Suprapubic skin (tissue), 4 donors: ENCODE data around the gene DSTN. TPM values are rescaled to one million over a fixed set of nuclear protein-coding genes. Genes with fewer than 3 reads are reported as not detected.

Source experiments
- DNase-seq, 2 donors: peaks; one replicate each; pipeline ENCODE4 v3.0.0-alpha.2; 2019; ENCODE audit warnings: low spot score in 2 of 2
- H3K27ac ChIP-seq: fragments of 200-600 bp; sonication (generic); one replicate; pipeline ENCODE4 v1.5.1; 2019
- H3K27me3 ChIP-seq: fragments of 200-600 bp; sonication (generic); one replicate; pipeline ENCODE4 v1.5.1; 2019
- H3K36me3 ChIP-seq: fragments of 200-600 bp; sonication (generic); one replicate; pipeline ENCODE4 v1.5.1; 2019
- H3K4me1 ChIP-seq: fragments of 200-600 bp; sonication (generic); one replicate; pipeline ENCODE4 v1.5.1; 2019
- H3K4me3 ChIP-seq: fragments of 200-600 bp; sonication (generic); one replicate; pipeline ENCODE4 v1.5.1; 2019; ENCODE audit warnings: mild to moderate bottlenecking
- H3K9me3 ChIP-seq: fragments of 200-600 bp; sonication (generic); one replicate; pipeline ENCODE4 v1.5.1; 2019
- CTCF ChIP-seq, 2 donors: fragments of 200-600 bp in 1 of 2; fragments of 450-650 bp in 1 of 2; sonication (generic) in 1 of 2; IDR thresholded peaks; one replicate each; pipeline ENCODE4 v1.5.1; 2016 to 2019; ENCODE audit warnings: antibody characterized with exemption in 2 of 2, mild to moderate bottlenecking in 1 of 2, moderate library complexity in 1 of 2
- EP300 ChIP-seq: sonication (generic); formaldehyde crosslinking; IDR thresholded peaks from one replicate; pipeline ENCODE4 v1.6.1; 2017; ENCODE audit warnings: antibody characterized with exemption
- POLR2A ChIP-seq, 2 donors: fragments of 450-650 bp; IDR thresholded peaks; one replicate each; pipeline ENCODE4 v1.6.1; 2017; ENCODE audit warnings: antibody characterized with exemption in 2 of 2, mild to moderate bottlenecking in 2 of 2, moderate library complexity in 2 of 2
- POLR2AphosphoS5 ChIP-seq, 3 donors: sonication (generic); formaldehyde crosslinking; IDR thresholded peaks; one replicate each; pipeline ENCODE4 v1.6.1; 2017; ENCODE audit warnings: antibody characterized with exemption in 3 of 3
- WGBS: methylation state at CpG from one replicate; pipeline ENCODE4 v1.1.5; 2018; 5-methylcytosine and 5-hydroxymethylcytosine counted together
- total RNA-seq, 4 donors: library from RNA; depleted of rRNA; stranded (reverse); fragments of >200 nt; gene quantifications; one replicate each; pipeline ENCODE4 v1.1.0, GENCODE V29; 2016

Gene DSTN
- total RNA-seq, 4 donors from 2014 or later: 186 to 301 (median 258) TPM

GRCh38 chr20:17646209-17646960 lies 76.5 kb downstream of the DSTN start:
- Histone ChIP-seq H3K9me3 (no peaks in the 10 kb centered on the region), H3K4me1 (peaks cover 55% of the 10 kb centered on the region), H3K4me3 (no peak overlapping the region), H3K36me3 (peaks cover 18% of the 10 kb centered on the region), H3K27ac (no peak overlapping the region), H3K27me3 (no peaks in the 10 kb centered on the region)
- 80% methylated on average over 14 of the region's 14 CpGs for WGBS
- DNase-seq: peak in 1 of 2 donors; percentile 40
- no peak for TF ChIP-seq CTCF (IDR thresholded peaks at IDR 0.05)
- TF ChIP-seq POLR2AphosphoS5 (IDR thresholded peaks at IDR 0.05): no peak
- no peak for TF ChIP-seq EP300
- no peak for TF ChIP-seq POLR2A (IDR thresholded peaks at IDR 0.05)

GRCh38 chr20:17646961-17647301 lies 77.1 kb downstream of the DSTN start:
- H3K27ac ChIP-seq: no peak overlapping the region
- TF ChIP-seq POLR2AphosphoS5 (IDR thresholded peaks at IDR 0.05): no peak
- H3K4me1 ChIP-seq: peaks cover 60% of the 10 kb centered on the region

GRCh38 chr20:17647391-17648314 lies 77.8 kb downstream of the DSTN start:
- Histone ChIP-seq H3K36me3 (peaks cover 5% of the 10 kb centered on the region), H3K27ac (no peak overlapping the region), H3K9me3 (no peaks in the 10 kb centered on the region), H3K4me1 (peaks cover 65% of the 10 kb centered on the region), H3K4me3 (no peak overlapping the region), H3K27me3 (no peaks in the 10 kb centered on the region)
- WGBS: 88% methylated on average over 18 of the region's 20 CpGs
- TF ChIP-seq EP300 (no peak), POLR2AphosphoS5 (IDR thresholded peaks at IDR 0.05) (no peak), POLR2A (IDR thresholded peaks at IDR 0.05) (no peak), CTCF (IDR thresholded peaks at IDR 0.05) (no peak)
- peak in 1 of 2 donors; percentile 50 for DNase-seq

More at GRCh38 chr20:17646961-17647301, 77.1 kb downstream of the DSTN start:
- H3K4me3 ChIP-seq: no peak overlapping the region
- peak in 1 of 2 donors; percentile 47 for DNase-seq
- H3K36me3 ChIP-seq: peaks cover 12% of the 10 kb centered on the region
- H3K9me3 ChIP-seq: no peaks in the 10 kb centered on the region
- WGBS: 57% methylated on average over 5 of the region's 5 CpGs
- H3K27me3 ChIP-seq: no peaks in the 10 kb centered on the region

GRCh38 chr20:17648315-17648646 lies 78.4 kb downstream of the DSTN start:
- peaks cover 68% of the 10 kb centered on the region for H3K4me1 ChIP-seq
- H3K27ac ChIP-seq: no peak overlapping the region
- TF ChIP-seq POLR2AphosphoS5 (IDR thresholded peaks at IDR 0.05) (no peak), POLR2A (IDR thresholded peaks at IDR 0.05) (no peak), EP300 (no peak), CTCF (IDR thresholded peaks at IDR 0.05) (no peak)
- H3K9me3 ChIP-seq: no peaks in the 10 kb centered on the region
- no peaks in the 10 kb centered on the region for H3K27me3 ChIP-seq
- no peak overlapping the region for H3K4me3 ChIP-seq
- DNase-seq: peak in 1 of 2 donors; percentile 56
- H3K36me3 ChIP-seq: no peaks in the 10 kb centered on the region
- 72% methylated on average over 9 of the region's 10 CpGs for WGBS

GRCh38 chr20:17648791-17649730 lies 79.2 kb downstream of the DSTN start:
- Histone ChIP-seq H3K36me3 (no peaks in the 10 kb centered on the region), H3K27ac (no peak overlapping the region), H3K9me3 (no peaks in the 10 kb centered on the region), H3K4me1 (peaks cover 68% of the 10 kb centered on the region), H3K4me3 (no peak overlapping the region), H3K27me3 (no peaks in the 10 kb centered on the region)
- WGBS: 49% methylated on average over 20 of the region's 20 CpGs
- peak in 1 of 2 donors; percentile 60 for DNase-seq
- peak in 1 of 2 donors; percentile 34 for TF ChIP-seq CTCF (IDR thresholded peaks at IDR 0.05)
- no peak for TF ChIP-seq EP300
